ENCODE data around the gene AP1M1. TPM values are rescaled to one million over a fixed set of nuclear protein-coding genes. Genes with fewer than 3 reads are reported as not detected.

Gene AP1M1
- total RNA-seq, 4 donors from 2014 or later: 92.8 to 144 (median 109) TPM

DNA sequence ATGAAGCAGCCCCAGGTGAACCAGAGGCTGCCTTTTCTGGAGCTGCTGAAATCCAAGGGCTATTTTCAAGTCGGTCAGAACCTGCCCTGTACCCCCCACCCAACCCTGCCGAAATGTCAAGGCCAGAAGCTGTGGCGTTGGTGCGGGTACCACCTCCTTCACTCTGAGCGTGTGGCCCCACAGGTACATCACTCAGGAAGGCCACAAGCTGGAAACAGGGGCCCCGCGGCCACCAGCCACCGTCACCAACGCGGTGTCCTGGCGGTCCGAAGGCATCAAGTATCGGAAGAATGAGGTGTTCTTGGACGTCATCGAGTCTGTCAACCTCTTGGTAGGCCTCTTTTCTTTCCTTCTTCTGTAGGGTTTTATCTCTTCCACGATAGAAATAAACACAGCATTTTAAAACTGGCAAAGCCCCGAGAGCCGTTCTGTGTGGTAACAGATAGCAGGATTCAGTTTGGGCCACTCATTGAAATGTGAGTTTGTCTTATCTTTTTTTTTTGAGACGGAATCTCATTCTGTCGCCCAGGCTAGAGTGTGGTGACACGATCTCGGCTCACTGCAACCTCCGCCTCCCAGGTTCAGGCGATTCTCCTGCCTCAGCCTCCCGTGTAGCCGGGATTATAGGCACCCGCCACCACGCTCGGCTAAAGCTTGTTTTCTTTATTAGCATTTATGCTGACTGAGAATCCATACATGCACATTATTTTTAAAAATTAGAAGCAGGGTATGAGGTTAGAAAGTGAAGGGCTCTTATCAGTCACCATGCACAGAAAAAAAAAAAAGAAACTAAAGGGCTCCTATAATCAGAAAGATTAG lies 11.3 kb downstream of the AP1M1 start:
- WGBS, 2 donors: 93 to 94% methylated on average over 29 of the region's 29 CpGs
- TF ChIP-seq EP300 (IDR thresholded peaks at IDR 0.05) (no peak), POLR2A (IDR thresholded peaks at IDR 0.05) (no peak)
- TF ChIP-seq, protein P1, sequence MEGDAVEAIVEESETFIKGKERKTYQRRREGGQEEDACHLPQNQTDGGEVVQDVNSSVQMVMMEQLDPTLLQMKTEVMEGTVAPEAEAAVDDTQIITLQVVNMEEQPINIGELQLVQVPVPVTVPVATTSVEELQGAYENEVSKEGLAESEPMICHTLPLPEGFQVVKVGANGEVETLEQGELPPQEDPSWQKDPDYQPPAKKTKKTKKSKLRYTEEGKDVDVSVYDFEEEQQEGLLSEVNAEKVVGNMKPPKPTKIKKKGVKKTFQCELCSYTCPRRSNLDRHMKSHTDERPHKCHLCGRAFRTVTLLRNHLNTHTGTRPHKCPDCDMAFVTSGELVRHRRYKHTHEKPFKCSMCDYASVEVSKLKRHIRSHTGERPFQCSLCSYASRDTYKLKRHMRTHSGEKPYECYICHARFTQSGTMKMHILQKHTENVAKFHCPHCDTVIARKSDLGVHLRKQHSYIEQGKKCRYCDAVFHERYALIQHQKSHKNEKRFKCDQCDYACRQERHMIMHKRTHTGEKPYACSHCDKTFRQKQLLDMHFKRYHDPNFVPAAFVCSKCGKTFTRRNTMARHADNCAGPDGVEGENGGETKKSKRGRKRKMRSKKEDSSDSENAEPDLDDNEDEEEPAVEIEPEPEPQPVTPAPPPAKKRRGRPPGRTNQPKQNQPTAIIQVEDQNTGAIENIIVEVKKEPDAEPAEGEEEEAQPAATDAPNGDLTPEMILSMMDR (IDR thresholded peaks at IDR 0.05): no peak
- H3K9me3 ChIP-seq: no peaks in the 10 kb centered on the region
- H3K4me1 ChIP-seq: peaks cover 0 to 11% (median 0%) of the 10 kb centered on the region in 4 donors
- H3K36me3 ChIP-seq: peaks cover 0 to 93% (median 19%) of the 10 kb centered on the region in 3 donors
- H3K27me3 ChIP-seq: no peaks in the 10 kb centered on the region
- H3K4me3 ChIP-seq: no peak overlapping the region
- no peak for DNase-seq (ENCODE audit: low spot score in 2 of 2)
- no peak overlapping the region for H3K27ac ChIP-seq

DNA sequence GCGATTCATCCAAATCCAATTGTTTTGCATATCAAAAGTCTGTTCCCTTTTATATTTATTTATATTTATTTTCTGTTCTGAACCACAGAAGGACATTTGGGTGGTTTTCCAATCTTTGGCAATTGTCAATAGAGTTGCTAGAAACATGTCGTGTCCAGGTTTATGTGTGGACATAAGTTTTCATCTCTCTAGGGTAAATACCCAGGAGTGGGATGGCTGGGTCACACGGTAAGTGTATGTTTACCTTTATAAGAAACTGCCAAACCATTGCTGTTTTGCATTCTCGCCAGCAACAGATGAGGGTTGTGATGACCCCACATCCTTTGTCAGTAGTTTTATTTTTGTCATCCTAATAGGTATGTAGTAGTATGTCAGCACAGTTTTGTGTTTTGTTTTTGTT lies 12.5 kb downstream of the AP1M1 start:
- no peaks in the 10 kb centered on the region for H3K9me3 ChIP-seq
- peaks cover 0 to 8% (median 0%) of the 10 kb centered on the region in 4 donors for H3K4me1 ChIP-seq
- H3K36me3 ChIP-seq: peaks cover 0 to 91% (median 19%) of the 10 kb centered on the region in 3 donors
- 88 to 89% methylated on average over 4 of the region's 4 CpGs for WGBS, 2 donors
- no peaks in the 10 kb centered on the region for H3K27me3 ChIP-seq
- no peak for TF ChIP-seq POLR2A (IDR thresholded peaks at IDR 0.05)
- TF ChIP-seq EP300 (IDR thresholded peaks at IDR 0.05): no peak
- TF ChIP-seq, protein P1 (IDR thresholded peaks at IDR 0.05): no peak
- H3K27ac ChIP-seq: no peak overlapping the region
- H3K4me3 ChIP-seq: no peak overlapping the region
- DNase-seq (ENCODE audit: low spot score in 2 of 2): no peak

DNA sequence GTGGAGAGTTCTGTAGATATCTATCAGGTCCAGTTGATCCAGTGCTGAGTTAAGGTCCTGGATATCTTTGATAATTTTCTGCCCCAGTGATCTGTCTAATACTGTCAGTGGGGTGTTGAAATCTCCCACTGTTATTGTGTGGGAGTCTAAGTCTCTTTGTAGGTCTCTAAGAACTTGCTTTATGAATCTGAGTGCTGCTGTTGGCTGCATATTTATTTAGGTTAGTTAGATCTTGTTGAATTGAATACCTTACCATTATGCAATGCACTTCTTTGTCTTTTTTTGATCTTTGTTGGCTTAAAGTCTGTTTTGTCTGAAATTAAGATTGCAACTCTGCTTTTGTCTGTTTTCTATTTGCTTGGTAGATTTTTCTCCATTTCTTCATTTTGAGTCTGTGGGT lies 15.4 kb downstream of the AP1M1 start:
- no peaks in the 10 kb centered on the region for H3K9me3 ChIP-seq
- TF ChIP-seq EP300 (IDR thresholded peaks at IDR 0.05) (no peak), POLR2A (IDR thresholded peaks at IDR 0.05) (no peak)
- TF ChIP-seq, protein P1 (IDR thresholded peaks at IDR 0.05): no peak
- peaks cover 0 to 16% (median 0%) of the 10 kb centered on the region in 4 donors for H3K4me1 ChIP-seq
- H3K36me3 ChIP-seq: peaks cover 0 to 89% (median 19%) of the 10 kb centered on the region in 3 donors
- DNase-seq (ENCODE audit: low spot score in 2 of 2): no peak
- no peak overlapping the region for H3K4me3 ChIP-seq
- H3K27ac ChIP-seq: no peak overlapping the region
- no peaks in the 10 kb centered on the region for H3K27me3 ChIP-seq

DNA sequence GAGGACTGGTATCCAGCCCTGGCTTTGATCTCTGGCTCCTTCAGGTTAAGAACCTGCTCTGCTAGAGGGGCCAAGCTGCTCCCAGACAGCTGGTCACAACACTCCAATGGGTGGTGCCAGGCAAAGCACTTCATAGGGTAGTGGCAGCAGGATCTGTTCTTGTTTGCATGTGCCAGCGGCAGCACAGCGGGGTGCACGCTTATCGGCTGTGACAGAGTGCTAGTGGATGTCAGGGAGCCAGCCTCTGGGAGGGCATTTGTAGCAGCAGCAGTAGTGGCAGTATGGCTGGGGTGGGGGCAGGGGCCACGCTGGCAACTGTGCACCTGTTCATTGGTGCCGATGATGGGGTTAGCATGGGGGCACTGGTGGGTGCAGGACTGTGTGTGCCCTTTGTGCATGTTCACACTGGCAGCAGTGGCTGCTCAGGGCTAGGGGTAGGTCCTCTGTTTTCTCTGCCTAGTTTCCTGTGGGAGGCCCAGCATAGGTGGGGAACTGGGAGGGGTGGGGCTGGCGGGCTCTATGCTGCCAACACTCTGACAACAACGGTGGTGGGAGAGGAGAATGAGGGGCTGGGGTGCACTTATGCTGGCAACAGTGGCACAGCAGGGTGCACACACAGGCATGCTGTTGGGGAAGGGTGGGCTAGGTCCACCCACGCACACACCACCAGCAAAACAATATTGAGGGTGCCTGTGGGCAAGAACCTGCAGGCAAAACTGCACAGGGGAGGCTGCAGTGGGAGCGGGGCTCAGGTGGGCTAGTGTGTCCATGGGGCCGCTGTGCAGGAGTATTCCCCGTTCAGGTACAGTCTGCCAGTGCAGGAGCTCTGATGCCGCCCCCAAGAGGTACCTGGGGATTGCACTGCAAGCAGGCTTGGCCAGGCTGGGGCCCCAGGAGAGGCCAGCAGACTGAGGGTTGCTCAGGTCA lies 19.3 kb downstream of the AP1M1 start:
- Histone ChIP-seq H3K27ac (no peak overlapping the region), H3K4me1 (peaks cover 0 to 16% (median 0%) of the 10 kb centered on the region in 4 donors), H3K9me3 (peaks cover 0 to 27% (median 11%) of the 10 kb centered on the region in 4 donors), H3K27me3 (no peaks in the 10 kb centered on the region), H3K36me3 (peaks cover 0 to 89% (median 4%) of the 10 kb centered on the region in 3 donors), H3K4me3 (no peak overlapping the region)
- 83 to 87% methylated on average over 7 to 12 of the region's 13 CpGs for WGBS, 2 donors
- no peak for TF ChIP-seq EP300 (IDR thresholded peaks at IDR 0.05)
- no peak for TF ChIP-seq POLR2A (IDR thresholded peaks at IDR 0.05)
- TF ChIP-seq, protein P1 (IDR thresholded peaks at IDR 0.05): no peak
- no peak for DNase-seq (ENCODE audit: low spot score in 2 of 2)

Measured in tibial nerve (tissue), 4 donors.